Measurements from ENCODE around the gene PRR14.

PRR14 gene

DNA sequence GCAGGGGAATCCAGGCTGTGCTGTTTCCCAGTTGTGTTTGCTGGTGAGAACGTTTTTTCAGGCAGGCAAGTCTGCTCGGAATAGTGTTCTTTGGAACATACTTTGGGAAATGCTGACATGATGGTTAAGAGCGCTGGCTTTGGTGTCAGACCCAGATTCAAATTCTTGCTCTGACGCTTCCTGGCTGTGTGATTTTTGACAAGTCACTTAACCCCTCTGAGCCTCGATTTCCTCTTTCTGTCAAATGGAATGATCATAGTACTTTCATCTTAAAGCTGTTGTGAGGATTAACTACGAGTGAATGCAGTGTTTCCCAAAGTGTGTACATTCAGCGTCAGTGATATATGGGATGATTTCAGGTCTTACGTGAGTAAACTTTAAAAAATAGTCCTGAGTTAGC lies 12.3 kb downstream of the PRR14 start:
- no peak for ATAC-seq
- peaks cover 69% of the 10 kb centered on the region for H3K36me3 Mint-ChIP-seq

DNA sequence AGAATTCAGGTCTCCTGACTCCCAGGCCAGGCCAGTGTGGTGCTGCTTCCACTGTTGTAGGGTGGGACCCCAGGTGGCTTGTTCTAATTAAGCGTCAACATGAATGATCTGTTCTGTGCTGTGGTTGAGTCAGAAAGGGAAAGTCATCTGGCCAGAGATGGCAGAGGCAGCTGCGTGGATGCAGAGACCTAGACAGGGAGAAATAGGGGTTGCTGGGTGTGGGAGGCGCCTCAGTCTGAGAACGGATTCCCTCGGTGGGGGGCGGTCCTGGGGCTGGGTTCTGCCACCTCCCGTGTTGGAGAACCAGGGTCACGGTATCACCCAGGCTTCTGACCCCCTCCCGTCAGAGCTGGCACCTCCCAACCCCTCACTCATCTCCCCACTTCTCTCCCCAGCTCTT lies 13.1 kb downstream of the PRR14 start:
- peaks cover 45% of the 10 kb centered on the region for H3K4me1 Mint-ChIP-seq

More for the DNA sequence above, 12.3 kb downstream of the PRR14 start:
- no peaks in the 10 kb centered on the region for H3K9me3 Mint-ChIP-seq
- peak overlapping the region; percentile 23 for H3K4me3 Mint-ChIP-seq
- peaks cover 45% of the 10 kb centered on the region for H3K4me1 Mint-ChIP-seq
- H3K27ac Mint-ChIP-seq, result peak overlapping the region; percentile 74
- H3K27me3 Mint-ChIP-seq, result no peaks in the 10 kb centered on the region

DNA sequence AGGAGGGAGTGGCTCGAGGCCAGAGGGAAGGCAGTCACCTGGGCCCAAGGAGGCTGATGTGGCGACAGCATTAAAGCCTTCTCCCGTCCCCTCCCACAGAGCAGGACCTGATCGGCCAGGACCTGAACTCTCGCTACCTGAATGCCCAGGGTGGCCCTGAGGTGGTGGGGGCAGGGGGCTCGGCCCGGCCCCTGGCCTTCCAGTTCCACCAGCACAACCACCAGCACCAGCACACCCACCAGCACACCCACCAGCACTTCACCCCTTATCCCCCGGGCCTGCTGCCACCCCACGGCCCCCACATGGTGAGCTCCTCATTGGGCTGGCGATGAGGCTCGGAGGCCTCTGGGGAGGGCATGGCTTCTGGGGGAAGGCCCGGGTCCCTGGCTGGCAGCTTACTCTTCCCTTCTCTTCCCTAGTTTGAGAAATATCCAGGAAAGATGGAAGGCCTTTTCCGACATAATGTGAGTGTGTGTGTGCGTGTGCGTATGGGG lies 13.9 kb downstream of the PRR14 start:
- no peak overlapping the region for H3K4me3 Mint-ChIP-seq
- peak overlapping the region; percentile 30 for H3K27ac Mint-ChIP-seq
- H3K9me3 Mint-ChIP-seq, result no peaks in the 10 kb centered on the region
- peaks cover 45% of the 10 kb centered on the region for H3K4me1 Mint-ChIP-seq
- no peaks in the 10 kb centered on the region for H3K27me3 Mint-ChIP-seq
- no peak for ATAC-seq
- H3K36me3 Mint-ChIP-seq, result peaks cover 84% of the 10 kb centered on the region

More for the DNA sequence above, 13.1 kb downstream of the PRR14 start:
- Mint-ChIP-seq H3K27me3 (no peaks in the 10 kb centered on the region), H3K9me3 (no peaks in the 10 kb centered on the region), H3K36me3 (peaks cover 76% of the 10 kb centered on the region), H3K4me3 (peak overlapping the region; percentile 44), H3K27ac (peak overlapping the region; percentile 74)
- ATAC-seq, result no peak

DNA sequence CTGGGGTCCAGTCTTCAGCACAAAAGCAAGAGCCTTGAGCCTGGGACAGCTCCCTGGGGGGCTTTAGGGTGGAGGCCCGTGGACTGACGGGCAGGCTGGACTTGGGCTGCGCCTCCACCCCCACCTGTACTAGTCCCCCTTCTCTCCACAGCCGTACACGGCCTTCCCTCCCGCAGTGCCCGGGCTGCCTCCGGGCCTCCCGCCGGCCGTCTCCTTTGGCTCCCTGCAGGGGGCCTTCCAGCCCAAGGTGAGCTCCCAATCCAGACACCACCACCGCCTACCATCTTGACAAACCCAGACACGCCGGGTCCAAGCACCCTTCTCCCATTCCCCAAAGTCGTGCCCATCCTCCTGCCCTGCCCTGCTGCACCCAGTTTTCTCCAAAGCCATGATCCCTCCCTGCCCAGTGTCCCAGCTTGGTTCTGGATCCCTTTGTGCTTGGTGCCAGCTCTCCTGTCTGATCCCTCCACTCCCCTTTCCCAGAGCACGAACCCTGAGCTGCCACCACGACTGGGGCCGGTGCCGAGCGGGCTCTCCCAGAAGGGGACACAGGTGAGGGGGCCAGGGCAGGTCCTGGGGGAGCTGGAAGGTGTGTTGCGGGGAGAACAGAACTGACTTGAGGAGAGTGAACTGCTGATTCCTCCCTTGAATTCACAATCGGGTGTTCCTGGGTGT lies 14.5 kb downstream of the PRR14 start:
- Mint-ChIP-seq H3K27ac (peak overlapping the region; percentile 30), H3K27me3 (no peaks in the 10 kb centered on the region), H3K4me3 (no peak overlapping the region), H3K36me3 (peaks cover 86% of the 10 kb centered on the region), H3K9me3 (no peaks in the 10 kb centered on the region), H3K4me1 (peaks cover 45% of the 10 kb centered on the region)
- no peak for ATAC-seq

DNA sequence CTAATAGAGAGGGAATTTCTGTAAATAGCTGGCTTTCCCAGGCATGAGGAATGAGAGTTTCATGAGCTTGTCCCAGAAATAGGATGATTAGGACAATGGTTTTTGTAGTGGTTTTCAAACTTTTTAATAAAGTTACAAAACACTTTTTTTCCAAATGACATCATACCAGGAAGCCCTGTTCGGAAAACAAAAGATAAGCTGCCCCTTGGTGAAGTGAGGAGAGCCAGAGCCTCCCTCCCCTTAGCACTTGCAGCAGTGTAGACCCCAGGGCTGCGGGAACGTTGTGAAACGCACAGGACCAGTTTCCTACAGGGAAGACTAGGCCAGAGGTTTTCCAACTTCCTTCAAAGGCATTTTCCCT lies 15.1 kb downstream of the PRR14 start:
- no peak overlapping the region for H3K4me3 Mint-ChIP-seq
- no peaks in the 10 kb centered on the region for H3K9me3 Mint-ChIP-seq
- no peak for ATAC-seq
- peaks cover 40% of the 10 kb centered on the region for H3K4me1 Mint-ChIP-seq
- H3K27ac Mint-ChIP-seq, result peak overlapping the region; percentile 30
- peaks cover 82% of the 10 kb centered on the region for H3K36me3 Mint-ChIP-seq
- no peaks in the 10 kb centered on the region for H3K27me3 Mint-ChIP-seq

DNA sequence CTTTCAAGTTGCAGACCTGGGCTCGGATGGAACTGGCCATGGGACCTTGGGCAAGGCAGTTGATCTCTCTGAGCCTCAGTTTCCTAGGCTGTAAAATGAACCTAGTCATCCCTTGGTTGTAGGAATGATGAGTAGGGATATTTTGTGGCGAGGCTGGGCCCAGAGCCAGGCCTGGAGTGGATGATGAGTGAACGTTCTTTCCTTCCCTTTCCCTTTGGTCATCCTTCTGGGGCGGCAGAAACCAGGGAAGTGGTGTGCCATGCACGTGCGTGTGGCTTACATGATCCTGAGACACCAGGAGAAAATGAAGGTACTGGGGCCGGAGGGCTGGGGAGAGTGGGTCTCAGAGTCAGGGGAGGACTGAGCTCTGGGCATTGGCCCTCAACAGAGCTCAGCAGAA lies 15.9 kb downstream of the PRR14 start:
- ATAC-seq, result no peak
- Mint-ChIP-seq H3K4me1 (peaks cover 31% of the 10 kb centered on the region), H3K36me3 (peaks cover 73% of the 10 kb centered on the region), H3K27me3 (no peaks in the 10 kb centered on the region), H3K27ac (no peak overlapping the region), H3K4me3 (no peak overlapping the region), H3K9me3 (no peaks in the 10 kb centered on the region)

DNA sequence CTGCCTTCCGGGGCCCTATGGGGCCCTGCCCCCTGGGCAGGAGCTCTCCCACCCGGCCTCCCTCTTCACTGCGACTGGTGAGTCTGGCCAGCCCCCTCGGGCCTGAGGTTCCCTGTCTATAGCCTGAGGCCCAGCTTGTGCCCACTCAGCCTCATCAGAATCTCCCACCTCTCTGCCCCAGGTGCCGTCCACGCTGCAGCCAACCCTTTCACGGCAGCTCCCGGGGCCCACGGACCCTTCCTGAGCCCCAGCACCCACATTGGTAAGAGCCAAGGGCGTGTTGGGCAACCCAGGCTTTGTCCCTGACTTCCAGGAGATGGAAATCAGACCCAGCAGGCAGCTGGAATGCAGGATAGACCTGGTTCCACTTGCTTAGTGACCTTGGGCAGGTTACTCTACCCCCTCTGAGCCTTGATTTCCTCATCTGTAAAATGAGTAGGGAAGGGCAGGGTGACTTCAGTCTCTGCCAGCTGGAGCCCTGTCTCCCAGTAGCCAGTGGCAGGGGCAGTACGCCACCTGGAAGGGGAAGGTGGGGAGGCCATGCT lies 16.7 kb downstream of the PRR14 start:
- H3K9me3 Mint-ChIP-seq, result no peaks in the 10 kb centered on the region

DNA sequence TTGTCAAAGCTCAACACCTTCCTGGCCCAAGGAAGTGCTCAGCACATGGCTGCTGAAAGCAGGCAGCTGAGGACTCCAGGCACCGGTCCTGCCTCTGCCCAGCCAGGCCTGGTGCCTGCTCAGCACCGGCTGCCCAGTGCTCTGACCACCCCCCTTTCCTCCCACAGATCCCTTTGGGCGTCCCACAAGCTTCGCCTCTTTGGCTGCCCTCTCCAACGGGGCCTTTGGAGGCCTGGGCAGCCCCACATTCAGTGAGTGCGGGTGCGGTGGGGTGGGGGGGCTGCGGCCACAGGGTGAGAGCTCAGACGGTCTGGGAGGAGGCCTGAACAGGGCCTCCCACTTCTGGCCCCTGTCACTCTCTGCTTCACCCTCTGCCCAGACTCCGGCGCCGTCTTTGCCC lies 17.6 kb downstream of the PRR14 start:
- Mint-ChIP-seq H3K36me3 (peaks cover 56% of the 10 kb centered on the region), H3K4me1 (peaks cover 14% of the 10 kb centered on the region), H3K4me3 (no peak overlapping the region), H3K9me3 (no peaks in the 10 kb centered on the region), H3K27me3 (no peaks in the 10 kb centered on the region), H3K27ac (peak overlapping the region; percentile 58)
- ATAC-seq, result no peak

More for the DNA sequence above, 16.7 kb downstream of the PRR14 start:
- Mint-ChIP-seq H3K27ac (peak overlapping the region; percentile 58), H3K4me3 (no peak overlapping the region), H3K36me3 (peaks cover 65% of the 10 kb centered on the region), H3K4me1 (peaks cover 23% of the 10 kb centered on the region), H3K27me3 (no peaks in the 10 kb centered on the region)
- ATAC-seq, result no peak

DNA sequence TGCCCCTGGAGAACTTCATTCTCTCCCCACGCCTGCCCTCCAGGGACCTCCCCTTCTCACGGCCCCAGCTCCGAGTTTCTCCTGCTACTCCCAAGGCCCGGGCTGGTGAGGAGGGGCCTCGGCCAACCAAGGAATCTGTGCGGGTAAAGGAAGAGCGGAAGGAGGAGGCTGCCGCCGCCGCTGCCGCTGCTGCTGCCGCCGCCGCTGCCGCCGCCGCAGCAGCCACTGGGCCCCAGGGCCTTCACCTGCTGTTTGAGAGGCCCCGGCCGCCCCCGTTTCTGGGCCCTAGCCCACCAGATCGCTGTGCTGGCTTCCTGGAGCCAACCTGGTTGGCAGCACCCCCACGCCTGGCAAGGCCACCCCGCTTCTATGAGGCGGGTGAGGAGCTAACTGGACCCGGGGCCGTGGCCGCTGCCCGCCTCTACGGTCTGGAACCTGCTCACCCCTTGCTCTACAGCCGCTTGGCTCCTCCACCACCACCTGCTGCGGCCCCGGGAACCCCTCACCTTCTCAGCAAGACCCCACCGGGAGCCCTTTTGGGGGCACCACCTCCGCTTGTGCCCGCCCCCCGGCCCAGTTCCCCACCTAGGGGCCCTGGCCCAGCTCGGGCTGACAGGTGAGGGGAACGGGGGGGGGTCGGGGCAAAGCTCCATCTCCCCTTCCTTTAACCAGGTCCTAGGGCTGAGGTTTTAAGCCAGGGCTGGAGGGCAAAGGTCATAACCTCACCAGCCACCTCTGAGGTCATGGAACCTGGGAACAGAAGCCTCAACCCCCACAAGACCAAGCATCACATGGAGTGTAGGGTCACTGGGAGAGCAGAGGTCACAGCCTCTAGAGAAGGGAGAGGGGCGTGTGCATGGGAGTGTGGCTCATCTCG lies 18.5 kb downstream of the PRR14 start:
- Mint-ChIP-seq H3K9me3 (no peaks in the 10 kb centered on the region), H3K36me3 (peaks cover 49% of the 10 kb centered on the region), H3K4me3 (no peak overlapping the region), H3K27ac (no peak overlapping the region), H3K4me1 (peaks cover 6% of the 10 kb centered on the region), H3K27me3 (no peaks in the 10 kb centered on the region)
- ATAC-seq, result no peak

DNA sequence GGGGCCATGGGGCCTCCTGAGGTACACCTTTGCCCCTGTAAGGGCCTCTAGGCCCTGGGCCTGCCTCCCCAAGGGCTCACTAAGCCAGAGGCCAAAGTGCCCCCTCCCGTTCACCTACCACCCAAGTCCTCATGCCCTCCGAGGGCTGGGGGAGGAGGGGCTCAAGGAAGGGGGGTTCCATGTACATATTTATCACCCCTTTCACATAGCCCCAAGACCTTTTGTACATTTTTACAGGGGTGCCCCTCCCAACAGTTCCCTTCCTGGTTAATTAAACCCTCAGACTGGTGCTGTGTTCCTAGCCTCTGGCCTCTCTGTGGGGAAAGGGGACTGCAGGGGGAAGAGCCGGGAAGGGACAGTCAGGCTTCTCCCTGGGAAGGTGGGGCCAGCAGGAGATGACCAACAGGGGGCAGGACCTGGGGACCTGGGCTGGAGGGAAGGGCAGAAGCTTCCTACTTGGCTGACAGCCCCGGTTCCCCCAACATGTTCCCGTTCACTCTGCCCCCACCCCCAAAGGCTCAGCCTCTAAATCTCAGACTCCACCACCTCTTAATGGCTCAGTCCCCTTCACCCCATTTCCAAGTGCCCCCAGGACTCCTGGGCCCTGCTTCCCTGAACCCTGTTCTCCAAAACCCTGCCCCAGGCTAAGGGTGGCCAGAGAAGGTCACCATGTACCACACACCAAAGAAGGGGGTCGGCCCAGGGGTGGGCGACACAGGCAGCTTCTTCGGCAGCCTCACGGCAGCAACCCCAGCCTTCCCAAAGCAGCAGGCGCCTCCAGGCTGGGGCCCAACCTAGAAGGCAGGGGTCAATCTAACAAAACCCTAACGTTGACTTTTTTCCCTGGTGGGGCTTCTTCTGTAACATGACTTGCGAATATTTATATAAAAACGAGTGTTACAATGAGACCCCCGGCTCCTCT lies 19.4 kb downstream of the PRR14 start:
- no peaks in the 10 kb centered on the region for H3K27me3 Mint-ChIP-seq
- H3K9me3 Mint-ChIP-seq, result no peaks in the 10 kb centered on the region
- peak; percentile 21 for ATAC-seq
- peaks cover 5% of the 10 kb centered on the region for H3K4me1 Mint-ChIP-seq
- H3K27ac Mint-ChIP-seq, result no peak overlapping the region
- peaks cover 41% of the 10 kb centered on the region for H3K36me3 Mint-ChIP-seq
- no peak overlapping the region for H3K4me3 Mint-ChIP-seq

DNA sequence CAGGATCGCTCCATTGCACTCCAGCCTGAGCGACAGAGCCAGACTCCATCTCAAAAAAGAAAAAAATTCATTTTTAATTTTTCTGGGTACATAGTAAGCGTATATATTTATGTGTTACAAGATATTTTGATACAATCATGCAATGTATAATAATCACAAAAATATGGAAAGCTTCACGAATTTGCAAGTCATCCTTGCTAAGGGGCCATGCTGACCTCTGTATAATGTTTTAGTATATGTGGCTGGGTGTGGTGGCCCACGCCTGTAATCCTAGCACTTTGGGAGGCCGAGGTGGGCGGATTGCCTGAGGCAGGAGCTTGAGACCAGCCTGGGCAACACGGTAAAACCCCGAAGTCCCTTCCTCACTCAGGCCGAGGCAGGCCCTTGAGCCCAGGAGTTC lies 24.4 kb downstream of the PRR14 start:
- Mint-ChIP-seq H3K27me3 (no peaks in the 10 kb centered on the region), H3K4me3 (no peak overlapping the region), H3K9me3 (no peaks in the 10 kb centered on the region), H3K4me1 (no peaks in the 10 kb centered on the region), H3K27ac (no peak overlapping the region), H3K36me3 (no peaks in the 10 kb centered on the region)
- ATAC-seq, result no peak

DNA sequence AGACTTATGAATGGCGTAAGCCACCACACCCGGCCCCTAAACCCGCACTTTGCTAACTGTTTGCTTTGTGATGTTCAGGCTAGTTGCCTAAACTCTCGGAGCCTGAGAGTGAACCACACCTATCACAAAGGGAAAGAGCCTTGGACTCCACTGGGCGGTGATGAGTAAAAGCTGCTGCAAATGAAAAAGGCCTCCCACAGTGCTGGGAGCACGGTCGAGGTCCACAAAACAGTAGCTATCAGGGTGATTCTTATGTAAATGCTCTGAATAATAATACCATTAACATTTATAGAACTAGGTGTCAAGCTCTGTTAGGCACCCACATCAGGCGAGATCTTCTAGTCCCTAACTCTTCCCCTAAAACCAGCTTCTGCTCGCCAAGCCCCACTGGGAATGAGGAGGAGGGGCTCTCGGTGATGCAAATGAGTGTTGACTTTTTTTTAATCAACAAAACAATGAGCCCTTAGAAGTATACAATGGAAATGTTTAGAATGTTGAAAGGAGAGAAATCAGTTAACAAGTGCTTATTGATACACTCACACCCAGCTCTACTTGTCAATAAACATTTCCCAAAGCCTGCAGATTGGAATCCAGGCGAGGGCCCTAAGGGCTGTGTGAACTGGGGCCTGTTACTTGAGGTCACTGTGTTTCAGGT lies 27.3 kb downstream of the PRR14 start:
- no peak for ATAC-seq
- Mint-ChIP-seq H3K27me3 (no peaks in the 10 kb centered on the region), H3K9me3 (no peaks in the 10 kb centered on the region), H3K4me3 (no peak overlapping the region), H3K36me3 (no peaks in the 10 kb centered on the region), H3K27ac (no peak overlapping the region), H3K4me1 (no peaks in the 10 kb centered on the region)

DNA sequence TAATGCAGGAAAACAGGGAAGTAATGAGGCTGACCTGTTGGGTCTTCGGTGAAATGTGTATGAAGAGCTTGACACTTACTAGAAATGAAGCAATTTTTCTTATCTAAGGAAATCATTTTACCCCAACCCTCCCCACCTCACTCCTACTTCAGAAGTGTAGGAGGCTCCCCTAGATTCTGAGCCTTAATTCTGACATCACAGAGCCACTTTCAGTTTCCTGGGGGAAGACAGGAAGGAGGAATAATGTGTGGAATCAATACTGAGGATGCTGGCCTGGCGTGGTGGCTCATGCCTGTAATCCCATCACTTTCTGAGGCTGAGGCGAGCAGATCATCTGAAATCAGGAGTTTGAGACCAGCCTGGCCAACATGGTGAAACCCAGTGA lies 27.8 kb downstream of the PRR14 start:
- H3K4me3 Mint-ChIP-seq, result no peak overlapping the region
- H3K27ac Mint-ChIP-seq, result no peak overlapping the region
- no peaks in the 10 kb centered on the region for H3K27me3 Mint-ChIP-seq
- no peaks in the 10 kb centered on the region for H3K36me3 Mint-ChIP-seq
- no peaks in the 10 kb centered on the region for H3K9me3 Mint-ChIP-seq
- H3K4me1 Mint-ChIP-seq, result no peaks in the 10 kb centered on the region
- no peak for ATAC-seq

DNA sequence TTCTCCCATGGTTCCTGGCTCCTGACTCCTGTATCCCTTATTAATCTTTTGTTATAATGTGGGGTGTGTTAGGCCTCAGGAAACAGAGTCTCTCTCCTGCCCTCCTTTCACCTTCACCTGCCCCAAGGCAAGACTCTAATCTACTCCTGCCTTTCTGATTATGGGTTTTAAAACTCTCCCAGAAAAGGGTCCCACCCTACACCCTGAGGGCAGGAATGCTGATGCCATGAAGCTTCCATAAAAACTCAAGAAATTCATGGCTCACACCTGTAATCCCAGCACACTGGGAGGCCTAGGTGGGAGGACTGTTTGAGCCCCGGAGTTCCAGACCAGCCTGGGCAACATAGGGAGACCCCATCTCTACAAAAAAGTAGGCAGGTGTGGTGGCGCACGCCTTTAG lies 29.6 kb downstream of the PRR14 start:
- ATAC-seq, result no peak
- no peaks in the 10 kb centered on the region for H3K36me3 Mint-ChIP-seq
- H3K4me1 Mint-ChIP-seq, result no peaks in the 10 kb centered on the region
- H3K27ac Mint-ChIP-seq, result no peak overlapping the region
- no peak overlapping the region for H3K4me3 Mint-ChIP-seq
- H3K27me3 Mint-ChIP-seq, result no peaks in the 10 kb centered on the region
- H3K9me3 Mint-ChIP-seq, result no peaks in the 10 kb centered on the region

All from stimulated activated memory B cell treated with anti-CD40 and anti-IgM and Interleukin-4, amounts not matched to agents 10 μg/mL and 1 μg/mL and 100 μg/mL, for 72 hours (primary cell).